PC-9 (cell line): ENCODE measurements around the gene NTM. TPM values are rescaled to one million over a fixed set of nuclear protein-coding genes. Genes with fewer than 3 reads are reported as not detected.

Experiments used
- BruUV-seq: library from RNA; stranded (reverse); fragments of 400-500 nt; replicated peaks from 2 replicates; lab custom pipeline; 2021; lab: Mats Ljungman, UMichigan
- CTCF ChIA-PET: fragments of 300-600 bp; sonication (Branson Sonifier 250); formaldehyde crosslinking; loops from one replicate; lab custom pipeline; 2022; ENCODE audit warnings: antibody characterized with exemption; lab: Charles Lee
- POLR2A ChIA-PET: fragments of 300-600 bp; sonication (Branson Sonifier 250); formaldehyde crosslinking; loops from one replicate; lab custom pipeline; 2022; ENCODE audit warnings: antibody characterized with exemption; ENCODE audit not compliant: unreplicated experiment; lab: Charles Lee
- DNase-seq, 2 experiments: peaks; one replicate each; pipeline versions ENCODE4 v3.0.0 to v3.0.0-alpha.2; 2015 to 2022; ENCODE audit warnings: mixed read lengths in 1 of 2
- H2AFZ ChIP-seq: fragments of 200-600 bp; sonication (generic); 2 replicates; pipeline ENCODE4 v1.8.1; 2017; ENCODE audit warnings: antibody characterized with exemption
- H3F3A ChIP-seq: fragments of 200-600 bp; sonication (generic); 2 replicates; pipeline ENCODE4 v1.8.1; 2017; ENCODE audit warnings: antibody characterized with exemption, mild to moderate bottlenecking, low read depth; ENCODE audit not compliant: insufficient read depth
- H3K27ac ChIP-seq: fragments of 200-600 bp; sonication (generic); 2 replicates; pipeline ENCODE4 v1.6.1; 2016; ENCODE audit warnings: mixed run types
- H3K27me3 ChIP-seq: fragments of 200-600 bp; sonication (generic); 2 replicates; pipeline ENCODE4 v1.6.1; 2016; ENCODE audit warnings: low read depth, mixed run types; ENCODE audit not compliant: insufficient read depth
- H3K36me3 ChIP-seq: fragments of 200-600 bp; sonication (generic); 2 replicates; pipeline ENCODE4 v1.6.1; 2016; ENCODE audit warnings: low read depth, mixed run types
- H3K4me1 ChIP-seq: fragments of 200-600 bp; sonication (generic); replicated peaks from 2 replicates; pipeline ENCODE4 v1.6.1; 2016; ENCODE audit warnings: mixed run types; ENCODE audit not compliant: insufficient read depth
- H3K4me2 ChIP-seq: fragments of 200-600 bp; sonication (generic); 2 replicates; pipeline ENCODE4 v1.6.1; 2017; ENCODE audit warnings: mixed run types
- H3K4me3 ChIP-seq: fragments of 200-600 bp; sonication (generic); 2 replicates; pipeline ENCODE4 v1.6.1; 2016; ENCODE audit warnings: mixed run types
- H3K79me2 ChIP-seq: fragments of 200-600 bp; sonication (generic); 2 replicates; pipeline ENCODE4 v1.6.1; 2017; ENCODE audit warnings: low read depth, mixed run types
- H3K9me2 ChIP-seq: fragments of 200-600 bp; sonication (generic); 2 replicates; pipeline ENCODE4 v1.8.1; 2017; ENCODE audit warnings: mild to moderate bottlenecking; ENCODE audit not compliant: insufficient read depth
- H3K9me3 ChIP-seq: fragments of 200-600 bp; sonication (generic); 2 replicates; pipeline ENCODE4 v1.8.1; 2016; ENCODE audit warnings: low read depth; ENCODE audit not compliant: insufficient read depth
- H4K20me1 ChIP-seq: fragments of 200-600 bp; sonication (generic); 2 replicates; pipeline ENCODE4 v1.8.1; 2017; ENCODE audit not compliant: insufficient read depth
- CTCF ChIP-seq: fragments of 200-600 bp; sonication (generic); conservative IDR thresholded peaks from 2 replicates; pipeline ENCODE4 v1.6.1; 2017; ENCODE audit warnings: mixed run types, antibody characterized with exemption, mild to moderate bottlenecking, moderate library complexity
- EZH2 ChIP-seq: fragments of 200-600 bp; sonication (generic); IDR thresholded peaks from 2 replicates; pipeline ENCODE4 v1.8.0; 2017; ENCODE audit warnings: antibody characterized with exemption, low read depth
- intact Hi-C: fragments of 100-400 bp; cut with micrococcal nuclease; formaldehyde crosslinking; loops from one replicate; pipeline ENCODE4 v1.10.0; 2022; ENCODE audit not compliant: unreplicated experiment
- total RNA-seq: library from RNA; stranded (reverse); gene quantifications from 2 replicates; pipeline ENCODE4 v1.2.3, GENCODE V29; 2021

NTM gene
- total RNA-seq, 1 experiment from 2014 or later = not detected

DNA sequence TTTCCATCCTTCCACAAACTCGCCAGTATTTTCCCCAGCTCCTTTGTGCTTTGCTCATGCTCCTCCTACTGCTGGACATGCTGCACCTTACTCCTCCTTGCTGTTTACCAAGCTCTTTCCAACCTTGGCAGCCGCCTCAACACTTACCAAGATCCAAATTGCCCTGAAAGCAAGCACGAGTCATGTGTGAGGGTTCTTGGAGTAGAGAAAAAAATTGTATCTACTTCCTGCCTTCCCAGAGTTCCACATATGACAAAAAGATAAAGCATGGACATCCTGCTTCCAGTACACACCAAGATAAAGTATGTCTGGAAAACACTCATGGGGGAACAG, 767.5 kb downstream of the NTM start:
- Histone ChIP-seq H3K4me3 (no peak overlapping the region), H4K20me1 (no peaks in the 10 kb centered on the region), H3K4me1 (no peaks in the 10 kb centered on the region), H3K4me2 (no peak overlapping the region), H3K9me2 (no peaks in the 10 kb centered on the region), H3K27me3 (no peaks in the 10 kb centered on the region), H3K79me2 (no peaks in the 10 kb centered on the region), H3K9me3 (no peaks in the 10 kb centered on the region), H2AFZ (no peak overlapping the region), H3F3A (no peaks in the 10 kb centered on the region), H3K27ac (no peak overlapping the region), H3K36me3 (no peaks in the 10 kb centered on the region)
- no TSS peak for BruUV-seq
- CTCF ChIA-PET = no interaction called here
- no peak for DNase-seq
- POLR2A ChIA-PET = no interaction called here
- TF ChIP-seq EZH2 = no peak
- TF ChIP-seq CTCF = no peak
- intact Hi-C loops = no loop called here

GRCh38 chr11:132139181-132139580, 768.8 kb downstream of the NTM start:
- Histone ChIP-seq H3K36me3 (no peaks in the 10 kb centered on the region), H3K4me1 (no peaks in the 10 kb centered on the region), H4K20me1 (no peaks in the 10 kb centered on the region), H3K4me3 (no peak overlapping the region), H3K27ac (no peak overlapping the region), H3F3A (no peaks in the 10 kb centered on the region), H3K9me3 (no peaks in the 10 kb centered on the region), H3K79me2 (no peaks in the 10 kb centered on the region), H2AFZ (no peak overlapping the region), H3K4me2 (no peak overlapping the region), H3K9me2 (no peaks in the 10 kb centered on the region), H3K27me3 (no peaks in the 10 kb centered on the region)
- ChIA-PET POLR2A (no interaction called here), CTCF (no interaction called here)
- intact Hi-C loops = no loop called here
- no TSS peak for BruUV-seq
- TF ChIP-seq EZH2 (no peak), CTCF (no peak)
- DNase-seq = no peak

- no peak for DNase-seq
- Histone ChIP-seq H3K27ac (no peak overlapping the region), H4K20me1 (no peaks in the 10 kb centered on the region), H3K27me3 (no peaks in the 10 kb centered on the region), H3K4me1 (no peaks in the 10 kb centered on the region), H3K79me2 (no peaks in the 10 kb centered on the region), H3K9me3 (no peaks in the 10 kb centered on the region), H3K9me2 (no peaks in the 10 kb centered on the region), H2AFZ (no peak overlapping the region), H3K4me3 (no peak overlapping the region), H3F3A (no peaks in the 10 kb centered on the region), H3K36me3 (no peaks in the 10 kb centered on the region), H3K4me2 (no peak overlapping the region)
- ChIA-PET CTCF (no interaction called here), POLR2A (no interaction called here)
- intact Hi-C loops = no loop called here
- BruUV-seq = no TSS peak
- TF ChIP-seq CTCF (0 out of 2 replicates have a peak, but pooled peaks have one; percentile 18), EZH2 (no peak)
Measured at GRCh38 chr11:132140056-132140455, 769.6 kb downstream of the NTM start.
